A549 (cell line): ENCODE results near the gene CDH2. TPM values are rescaled to one million over a fixed set of nuclear protein-coding genes. Genes with fewer than 3 reads are reported as not detected.

ENCODE experiments used
- ATAC-seq, 2 experiments: fragments of 200-7000 bp in 1 of 2; fragments of >200 bp in 1 of 2; cut with Nextera tagmentation in 1 of 2; cut with Tn5 transposase in 1 of 2; 3 replicates each; pipeline versions ENCODE4 v1.8.0 to v1.9.1; 2018 to 2020; ENCODE audit warnings: mild to moderate bottlenecking in 1 of 2, moderate library complexity in 1 of 2
- CTCF ChIA-PET: fragments of 300-600 bp; sonication (Branson Sonifier 250); formaldehyde crosslinking; extraction: SDS; loops from one replicate; lab custom pipeline; 2021; ENCODE audit warnings: antibody characterized with exemption, inconsistent platforms; lab: Yijun Ruan, JAX
- POLR2A ChIA-PET: fragments of 350-600 bp; formaldehyde crosslinking; extraction: SDS; loops from one replicate; lab custom pipeline; 2021; ENCODE audit warnings: antibody characterized with exemption, inconsistent platforms; lab: Yijun Ruan, JAX
- DNase-seq, 2 experiments: peaks; one replicate each; pipeline versions ENCODE4 v3.0.0 to v3.0.0-alpha.2; 2011 to 2016; ENCODE audit warnings: low read depth in 1 of 2, low spot score in 1 of 2
- FAIRE-seq: peaks from 2 replicates; lab custom pipeline; 2011; peaks lifted over from hg19 to GRCh38; lab: Jason Lieb, UNC
- H3K27ac ChIP-seq, 2 experiments: fragments of >200 bp; sonication (Bioruptor Twin); formaldehyde crosslinking; 3 replicates each; pipeline ENCODE4 v1.5.1; 2016 to 2017
- H3K4me1 ChIP-seq: fragments of >200 bp; sonication (Bioruptor Twin); formaldehyde crosslinking; 3 replicates; pipeline ENCODE4 v1.6.1; 2016
- H3K4me2 ChIP-seq: fragments of >200 bp; sonication (Bioruptor Twin); formaldehyde crosslinking; 3 replicates; pipeline ENCODE4 v1.6.1; 2016
- H3K4me3 ChIP-seq: fragments of >200 bp; sonication (Bioruptor Twin); formaldehyde crosslinking; 3 replicates; pipeline ENCODE4 v1.5.1; 2016
- H3K9me3 ChIP-seq: fragments of >200 bp; sonication (Bioruptor Twin); formaldehyde crosslinking; 3 replicates; pipeline ENCODE4 v1.6.1; 2016
- BCL3 ChIP-seq: fragments of >200 bp; sonication (Bioruptor Twin); formaldehyde crosslinking; IDR thresholded peaks from 3 replicates; pipeline ENCODE4 v1.6.1; 2016
- BHLHE40 ChIP-seq: IDR thresholded peaks from 2 replicates; pipeline ENCODE4 v1.6.1; 2012; ENCODE audit warnings: low read depth, low read length, inconsistent platforms
- EHF ChIP-seq: fragments of 250-450 bp; sonication (Bioruptor Pico); IDR thresholded peaks from 2 replicates; pipeline ENCODE4 v1.5.0; 2020; ENCODE audit warnings: mild to moderate bottlenecking
- ELK1 ChIP-seq: fragments of 150-350 bp; IDR thresholded peaks from 2 replicates; pipeline ENCODE4 v1.6.1; 2014; ENCODE audit warnings: low read depth, mild to moderate bottlenecking, low read length
- EP300 ChIP-seq, 2 experiments: fragments of >200 bp; sonication (Bioruptor Twin); formaldehyde crosslinking; IDR thresholded peaks; 2 replicates in 1 of 2; 3 replicates in 1 of 2; pipeline ENCODE4 v1.6.1; 2016 to 2017
- ESRRA ChIP-seq: fragments of 150-350 bp; IDR thresholded peaks from 2 replicates; pipeline ENCODE4 v1.6.1; 2014; ENCODE audit warnings: mild to moderate bottlenecking, low read length, borderline replicate concordance
- FOSB ChIP-seq: fragments of 250-450 bp; sonication (Bioruptor Pico); IDR thresholded peaks from 2 replicates; pipeline ENCODE4 v1.5.0; 2020; ENCODE audit warnings: mild to moderate bottlenecking, moderate library complexity
- GATA3 ChIP-seq: IDR thresholded peaks from 2 replicates; pipeline ENCODE4 v1.6.1; 2012; ENCODE audit warnings: borderline replicate concordance
- HEYL ChIP-seq: fragments of 250-450 bp; sonication (Bioruptor Pico); IDR thresholded peaks from 2 replicates; pipeline ENCODE4 v1.8.0; 2021; ENCODE audit warnings: mild to moderate bottlenecking, moderate library complexity
- HMGXB4 ChIP-seq: fragments of 250-450 bp; sonication (Bioruptor Pico); IDR thresholded peaks from 2 replicates; pipeline ENCODE4 v1.5.0; 2021; ENCODE audit warnings: mild to moderate bottlenecking, moderate library complexity, borderline replicate concordance
- HOXB5 ChIP-seq: fragments of 250-450 bp; sonication (Bioruptor Pico); IDR thresholded peaks from 2 replicates; pipeline ENCODE4 v1.5.0; 2020; ENCODE audit warnings: mild to moderate bottlenecking, moderate library complexity
- JUNB ChIP-seq: fragments of >200 bp; sonication (Bioruptor Twin); formaldehyde crosslinking; IDR thresholded peaks from 2 replicates; pipeline ENCODE4 v1.6.1; 2016
- KDM1A ChIP-seq: fragments of 200-600 bp; sonication (generic); IDR thresholded peaks from 2 replicates; pipeline ENCODE4 v1.6.1; 2016; ENCODE audit warnings: low read depth, mild to moderate bottlenecking
- MAFK ChIP-seq: fragments of 450-650 bp; IDR thresholded peaks from 2 replicates; pipeline ENCODE4 v1.6.1; 2014; ENCODE audit not compliant: partially characterized antibody
- MAZ ChIP-seq: fragments of 150-350 bp; IDR thresholded peaks from 2 replicates; pipeline ENCODE4 v1.6.1; 2014; ENCODE audit warnings: antibody characterized with exemption, low read depth, low read length, borderline replicate concordance
- NFE2L2 ChIP-seq: fragments of 150-350 bp; conservative IDR thresholded peaks from 2 replicates; pipeline ENCODE4 v1.6.1; 2014; ENCODE audit warnings: low read length
- NR3C1 ChIP-seq: fragments of >200 bp; sonication (Bioruptor Twin); formaldehyde crosslinking; IDR thresholded peaks from 3 replicates; pipeline ENCODE4 v1.6.1; 2017
- POLR2A ChIP-seq: IDR thresholded peaks from 2 replicates; pipeline ENCODE4 v1.6.1; 2012; ENCODE audit warnings: mild to moderate bottlenecking, low read length
- RAD21 ChIP-seq, 2 experiments: fragments of >200 bp in 1 of 2; sonication (Bioruptor Twin) in 1 of 2; formaldehyde crosslinking in 1 of 2; IDR thresholded peaks in 1 of 2; conservative IDR thresholded peaks in 1 of 2; 2 replicates in 1 of 2; 3 replicates in 1 of 2; pipeline ENCODE4 v1.6.1; 2012 to 2018; ENCODE audit warnings: inconsistent platforms in 1 of 2
- RARB ChIP-seq: fragments of 250-450 bp; sonication (Bioruptor Pico); IDR thresholded peaks from 2 replicates; pipeline ENCODE4 v1.8.0; 2021; ENCODE audit warnings: mild to moderate bottlenecking, moderate library complexity
- RCOR1 ChIP-seq: fragments of 150-350 bp; IDR thresholded peaks from 2 replicates; pipeline ENCODE4 v1.6.1; 2014; ENCODE audit warnings: antibody characterized with exemption, low read length, low read depth
- REST ChIP-seq: fragments of 200-600 bp; sonication (generic); IDR thresholded peaks from 2 replicates; pipeline ENCODE4 v1.6.1; 2016; ENCODE audit warnings: antibody characterized with exemption, mild to moderate bottlenecking, moderate library complexity
- TP53 ChIP-seq: fragments of 250-450 bp; sonication (Bioruptor Pico); IDR thresholded peaks from 2 replicates; pipeline ENCODE4 v1.5.0; 2021; ENCODE audit warnings: mild to moderate bottlenecking, moderate library complexity
- USF2 ChIP-seq: fragments of 450-650 bp; IDR thresholded peaks from 2 replicates; pipeline ENCODE4 v1.6.1; 2014; ENCODE audit warnings: antibody characterized with exemption
- WGBS: methylation state at CpG from one replicate; pipeline ENCODE4 v1.1.6; 2017; ENCODE audit errors: missing lambda C conversion rate; 5-methylcytosine and 5-hydroxymethylcytosine counted together
- polyA plus RNA-seq, 4 experiments: library from polyadenylated mRNA; depleted of rRNA in 3 of 4; stranded (reverse); fragments of >200 nt; fragmentation: RNase III in 1 of 4; extraction: RNeasy Plus Mini Kit Qiagen cat#74134 plus additional on column Dnase treatment in 1 of 4; gene quantifications; 2 replicates in 3 of 4; 3 replicates in 1 of 4; pipeline ENCODE4 v1.2.3, GENCODE V29; 2011 to 2017

Gene CDH2
- polyA plus RNA-seq, 2 of the 4 experiments (the other 2 are of a cell fraction), result 54.0 to 71.9 TPM

- peak; percentile 2 for TF ChIP-seq MAFK
- TF ChIP-seq FOSB (CRISPR knock-in tag), result no peak
- Histone ChIP-seq H3K4me3 (no peak overlapping the region), H3K4me1 (no peaks in the 10 kb centered on the region), H3K27ac (no peak overlapping the region), H3K9me3 (no peaks in the 10 kb centered on the region), H3K4me2 (no peak overlapping the region)
- ATAC-seq (no peak), DNase-seq (no peak), FAIRE-seq (no peak)
- WGBS, result 78% methylated on average over 6 of the region's 6 CpGs
- CTCF ChIA-PET, result no interaction called here
- POLR2A ChIA-PET, result no interaction called here
Observed at GRCh38 chr18:27956001-27956640, 220.8 kb downstream of the CDH2 start.

- TF ChIP-seq BHLHE40, result no peak
- TF ChIP-seq POLR2A, result no peak
- no peak for TF ChIP-seq EP300 (IDR thresholded peaks at IDR 0.05)
- no peak for TF ChIP-seq HOXB5 (CRISPR knock-in tag)
- no peak for TF ChIP-seq ESRRA
- TF ChIP-seq EHF, result no peak
- no peak for TF ChIP-seq NR3C1
- no peak for TF ChIP-seq GATA3
- H3K4me1 ChIP-seq, result no peaks in the 10 kb centered on the region
- H3K27ac ChIP-seq, result no peak overlapping the region
- H3K4me2 ChIP-seq, result no peak overlapping the region
- H3K4me3 ChIP-seq, result no peak overlapping the region
- DNase-seq, result no peak
- ChIA-PET POLR2A (no interaction called here), CTCF (no interaction called here)
- no peaks in the 10 kb centered on the region for H3K9me3 ChIP-seq
- no peak for FAIRE-seq
- 97% methylated on average over 3 of the region's 3 CpGs for WGBS
- ATAC-seq, result no peak
Observed at GRCh38 chr18:27954226-27954625, 222.7 kb downstream of the CDH2 start.

GRCh38 chr18:27952741-27953140, 224.2 kb downstream of the CDH2 start:
- DNase-seq, result no peak
- TF ChIP-seq BHLHE40 (no peak), JUNB (no peak), MAZ (no peak), FOSB (CRISPR knock-in tag) (no peak), BCL3 (no peak), USF2 (no peak), HMGXB4 (CRISPR knock-in tag) (no peak), NFE2L2 (no peak), REST (no peak), RCOR1 (no peak), RAD21 (conservative IDR thresholded peaks at IDR 0.05 in 1 of 2, IDR thresholded peaks at IDR 0.05 in 1 of 2) (no peak), GATA3 (no peak), TP53 (no peak), ELK1 (no peak), RARB (CRISPR knock-in tag) (no peak), KDM1A (no peak), HEYL (CRISPR knock-in tag) (no peak)
- ChIA-PET POLR2A (no interaction called here), CTCF (no interaction called here)
- Histone ChIP-seq H3K4me3 (no peak overlapping the region), H3K4me2 (no peak overlapping the region), H3K4me1 (no peaks in the 10 kb centered on the region), H3K9me3 (no peaks in the 10 kb centered on the region), H3K27ac (no peak overlapping the region)
- ATAC-seq, result no peak
- no peak for FAIRE-seq
